ENCODE results near the gene FAM53A. TPM values are rescaled to one million over a fixed set of nuclear protein-coding genes. Genes with fewer than 3 reads are reported as not detected.

The FAM53A gene
- total and polyA plus RNA-seq, 10 of the 15 experiments (the other 5 are each of a cell fraction or from before 2014, with no cell fraction given), result 0.02 to 0.87 (median 0.38) TPM; not detected in 2

- DNase-seq (ENCODE audit: low read depth, low spot score) (no peak), ATAC-seq (no peak), FAIRE-seq (no peak)
- no TSS peak for BruUV-seq (replicated peaks)
- Histone ChIP-seq H3K27ac (ENCODE audit: control insufficient read depth, insufficient read depth) (no peak overlapping the region), H3K4me1 (ENCODE audit: control insufficient read depth, insufficient read depth, low read length) (no peaks in the 10 kb centered on the region), H3K4me3 (no peak overlapping the region), H3K4me2 (ENCODE audit: control insufficient read depth, insufficient read depth) (no peak overlapping the region), H3K9me3 (replicated peaks; ENCODE audit: control insufficient read depth, insufficient read depth, low read length) (peaks cover 3% of the 10 kb centered on the region; the same call in 1 of the 3 replicates), H4K20me1 (ENCODE audit: control insufficient read depth, insufficient read depth) (no peaks in the 10 kb centered on the region), H3K36me3 (ENCODE audit: control insufficient read depth in 2 of 2, insufficient read depth in 2 of 2, low read length in 1 of 2) (no peaks in the 10 kb centered on the region), H3K9ac (ENCODE audit: control insufficient read depth, insufficient read depth, low read length) (no peak overlapping the region), H3K79me2 (ENCODE audit: control insufficient read depth, insufficient read depth, low read length) (no peaks in the 10 kb centered on the region), H2AFZ (ENCODE audit: control insufficient read depth, low read depth, low read length) (no peak overlapping the region), H3K27me3 (replicated peaks in 1 of 2; ENCODE audit: control insufficient read depth in 2 of 2, insufficient read depth in 2 of 2, low read length in 1 of 2) (no peaks in the 10 kb centered on the region)
- WGBS (ENCODE audit: insufficient coverage, insufficient replicate concordance, low lambda C conversion rate, missing lambda C conversion rate), result 88% methylated on average over 18 of the region's 21 CpGs
- intact Hi-C loops (cut with micrococcal nuclease; ENCODE audit: unreplicated experiment), result no loop called here
- ChIA-PET POLR2A (no interaction called here), RAD21 (ENCODE audit: unreplicated experiment) (no interaction called here), CTCF (no interaction called here), SMC1A (ENCODE audit: uncharacterized antibody, unreplicated experiment) (no interaction called here)
- in situ Hi-C loops (cut with MboI), result no loop called here
- no peak for TF ChIP-seq SRF (IDR thresholded peaks at IDR 0.05; ENCODE audit: low read depth in 2 of 2, low read length in 2 of 2)
- no peak for TF ChIP-seq EGR1 (IDR thresholded peaks at IDR 0.05; ENCODE audit: borderline replicate concordance in 1 of 2, low read depth in 2 of 2, low read length in 2 of 2)
- TF ChIP-seq IKZF2 (IDR thresholded peaks at IDR 0.05), result no peak
- TF ChIP-seq BCL3 (IDR thresholded peaks at IDR 0.05; ENCODE audit: borderline replicate concordance, insufficient read depth, low read depth, low read length, poor library complexity, severe bottlenecking), result no peak
Observed at GRCh38 chr4:1623821-1624518, 60.1 kb downstream of the FAM53A start.

- Histone ChIP-seq H3K79me2 (ENCODE audit: control insufficient read depth, insufficient read depth, low read length) (no peaks in the 10 kb centered on the region), H3K27ac (ENCODE audit: control insufficient read depth, insufficient read depth) (no peak overlapping the region), H3K4me1 (ENCODE audit: control insufficient read depth, insufficient read depth, low read length) (no peaks in the 10 kb centered on the region), H3K4me2 (ENCODE audit: control insufficient read depth, insufficient read depth) (no peak overlapping the region), H4K20me1 (ENCODE audit: control insufficient read depth, insufficient read depth) (no peaks in the 10 kb centered on the region), H3K9me3 (replicated peaks; ENCODE audit: control insufficient read depth, insufficient read depth, low read length) (peaks cover 3% of the 10 kb centered on the region; the same call in 1 of the 3 replicates), H2AFZ (ENCODE audit: control insufficient read depth, low read depth, low read length) (no peak overlapping the region), H3K27me3 (replicated peaks in 1 of 2; ENCODE audit: control insufficient read depth in 2 of 2, insufficient read depth in 2 of 2, low read length in 1 of 2) (no peaks in the 10 kb centered on the region), H3K36me3 (ENCODE audit: control insufficient read depth in 2 of 2, insufficient read depth in 2 of 2, low read length in 1 of 2) (no peaks in the 10 kb centered on the region), H3K9ac (ENCODE audit: control insufficient read depth, insufficient read depth, low read length) (no peak overlapping the region), H3K4me3 (no peak overlapping the region)
- ATAC-seq, result no peak
- ChIA-PET CTCF (no interaction called here), RAD21 (ENCODE audit: unreplicated experiment) (no interaction called here), POLR2A (no interaction called here), SMC1A (ENCODE audit: uncharacterized antibody, unreplicated experiment) (no interaction called here)
- no TSS peak for BruUV-seq (replicated peaks)
- no peak for DNase-seq (ENCODE audit: low read depth, low spot score)
- in situ Hi-C loops (cut with MboI) (no loop called here), intact Hi-C loops (cut with micrococcal nuclease; ENCODE audit: unreplicated experiment) (no loop called here)
- no peak for FAIRE-seq
- 91% methylated on average over 37 of the region's 38 CpGs for WGBS (ENCODE audit: insufficient coverage, insufficient replicate concordance, low lambda C conversion rate, missing lambda C conversion rate)
- TF ChIP-seq NFXL1 (IDR thresholded peaks at IDR 0.05; ENCODE audit: borderline replicate concordance), result no peak
- TF ChIP-seq RELB (IDR thresholded peaks at IDR 0.05; ENCODE audit: low read depth), result no peak
- TF ChIP-seq RAD51 (IDR thresholded peaks at IDR 0.05), result no peak
- TF ChIP-seq TAF1 (IDR thresholded peaks at IDR 0.05; ENCODE audit: borderline replicate concordance, low read depth, low read length), result no peak
- no peak for TF ChIP-seq NFYB (IDR thresholded peaks at IDR 0.05; ENCODE audit: insufficient read depth, low read depth, low read length)
- no peak for TF ChIP-seq E4F1 (IDR thresholded peaks at IDR 0.05; ENCODE audit: borderline replicate concordance, partially characterized antibody)
Observed at GRCh38 chr4:1623400-1623799, 60.7 kb downstream of the FAM53A start.

All from GM12878 (cell line).